ENCODE results near the gene USP40.

USP40 gene, protein sequence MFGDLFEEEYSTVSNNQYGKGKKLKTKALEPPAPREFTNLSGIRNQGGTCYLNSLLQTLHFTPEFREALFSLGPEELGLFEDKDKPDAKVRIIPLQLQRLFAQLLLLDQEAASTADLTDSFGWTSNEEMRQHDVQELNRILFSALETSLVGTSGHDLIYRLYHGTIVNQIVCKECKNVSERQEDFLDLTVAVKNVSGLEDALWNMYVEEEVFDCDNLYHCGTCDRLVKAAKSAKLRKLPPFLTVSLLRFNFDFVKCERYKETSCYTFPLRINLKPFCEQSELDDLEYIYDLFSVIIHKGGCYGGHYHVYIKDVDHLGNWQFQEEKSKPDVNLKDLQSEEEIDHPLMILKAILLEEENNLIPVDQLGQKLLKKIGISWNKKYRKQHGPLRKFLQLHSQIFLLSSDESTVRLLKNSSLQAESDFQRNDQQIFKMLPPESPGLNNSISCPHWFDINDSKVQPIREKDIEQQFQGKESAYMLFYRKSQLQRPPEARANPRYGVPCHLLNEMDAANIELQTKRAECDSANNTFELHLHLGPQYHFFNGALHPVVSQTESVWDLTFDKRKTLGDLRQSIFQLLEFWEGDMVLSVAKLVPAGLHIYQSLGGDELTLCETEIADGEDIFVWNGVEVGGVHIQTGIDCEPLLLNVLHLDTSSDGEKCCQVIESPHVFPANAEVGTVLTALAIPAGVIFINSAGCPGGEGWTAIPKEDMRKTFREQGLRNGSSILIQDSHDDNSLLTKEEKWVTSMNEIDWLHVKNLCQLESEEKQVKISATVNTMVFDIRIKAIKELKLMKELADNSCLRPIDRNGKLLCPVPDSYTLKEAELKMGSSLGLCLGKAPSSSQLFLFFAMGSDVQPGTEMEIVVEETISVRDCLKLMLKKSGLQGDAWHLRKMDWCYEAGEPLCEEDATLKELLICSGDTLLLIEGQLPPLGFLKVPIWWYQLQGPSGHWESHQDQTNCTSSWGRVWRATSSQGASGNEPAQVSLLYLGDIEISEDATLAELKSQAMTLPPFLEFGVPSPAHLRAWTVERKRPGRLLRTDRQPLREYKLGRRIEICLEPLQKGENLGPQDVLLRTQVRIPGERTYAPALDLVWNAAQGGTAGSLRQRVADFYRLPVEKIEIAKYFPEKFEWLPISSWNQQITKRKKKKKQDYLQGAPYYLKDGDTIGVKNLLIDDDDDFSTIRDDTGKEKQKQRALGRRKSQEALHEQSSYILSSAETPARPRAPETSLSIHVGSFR

DNA sequence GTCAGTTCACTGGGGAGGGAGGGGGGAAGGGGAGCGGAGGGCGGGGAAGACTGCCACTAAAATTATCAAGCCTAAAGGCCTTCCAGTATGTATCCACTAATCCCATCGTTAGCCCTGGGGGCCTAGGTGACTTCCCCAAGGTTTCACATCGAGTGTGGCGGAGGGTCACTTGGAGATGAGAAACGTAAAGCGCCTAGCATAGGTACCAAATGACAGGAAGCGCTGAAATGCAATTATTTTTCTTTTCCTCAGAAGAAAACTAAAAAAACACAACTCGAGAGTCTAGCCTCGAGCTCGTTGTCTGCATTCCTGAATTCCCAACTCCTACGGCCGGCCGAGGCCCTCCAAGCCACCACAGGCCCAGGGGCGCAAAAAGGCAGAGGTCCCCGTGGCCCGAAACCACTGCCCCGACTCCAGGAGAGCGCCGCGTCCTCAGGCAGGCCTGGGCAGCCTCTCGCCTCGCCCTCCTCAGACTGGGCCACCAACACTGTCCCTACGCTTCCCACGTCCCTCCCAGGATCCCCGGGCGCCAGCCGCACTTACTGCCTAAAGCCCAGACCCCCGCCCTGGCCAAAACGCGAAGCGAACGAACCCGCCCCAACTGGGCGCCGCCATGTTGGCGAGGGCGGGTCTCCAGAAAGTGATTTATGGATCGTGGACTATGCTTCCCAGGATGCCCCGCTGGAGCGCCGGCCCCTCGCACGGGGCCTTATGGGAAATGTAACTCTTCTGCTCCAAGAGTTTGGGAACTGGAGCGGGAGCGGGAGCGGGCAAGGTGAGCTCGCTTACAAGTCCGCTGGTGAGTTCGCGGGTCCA lies at the start of gene USP40:
Gene USP40, minus strand, starts transcription at position 642 of the 816 bp plus-strand sequence. CDS start 1,228 bp downstream, outside the sequence.
- peak within 1 kb of the TSS; percentile 76 for H3K4me3 ChIP-seq (ENCODE audit: low read length)
- peak; percentile 92 for DNase-seq (ENCODE audit: low read depth)
- TF ChIP-seq, protein P1, sequence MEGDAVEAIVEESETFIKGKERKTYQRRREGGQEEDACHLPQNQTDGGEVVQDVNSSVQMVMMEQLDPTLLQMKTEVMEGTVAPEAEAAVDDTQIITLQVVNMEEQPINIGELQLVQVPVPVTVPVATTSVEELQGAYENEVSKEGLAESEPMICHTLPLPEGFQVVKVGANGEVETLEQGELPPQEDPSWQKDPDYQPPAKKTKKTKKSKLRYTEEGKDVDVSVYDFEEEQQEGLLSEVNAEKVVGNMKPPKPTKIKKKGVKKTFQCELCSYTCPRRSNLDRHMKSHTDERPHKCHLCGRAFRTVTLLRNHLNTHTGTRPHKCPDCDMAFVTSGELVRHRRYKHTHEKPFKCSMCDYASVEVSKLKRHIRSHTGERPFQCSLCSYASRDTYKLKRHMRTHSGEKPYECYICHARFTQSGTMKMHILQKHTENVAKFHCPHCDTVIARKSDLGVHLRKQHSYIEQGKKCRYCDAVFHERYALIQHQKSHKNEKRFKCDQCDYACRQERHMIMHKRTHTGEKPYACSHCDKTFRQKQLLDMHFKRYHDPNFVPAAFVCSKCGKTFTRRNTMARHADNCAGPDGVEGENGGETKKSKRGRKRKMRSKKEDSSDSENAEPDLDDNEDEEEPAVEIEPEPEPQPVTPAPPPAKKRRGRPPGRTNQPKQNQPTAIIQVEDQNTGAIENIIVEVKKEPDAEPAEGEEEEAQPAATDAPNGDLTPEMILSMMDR (IDR thresholded peaks at IDR 0.05; ENCODE audit: insufficient read depth, low read depth, low read length, missing control alignments), result no peak

DNA sequence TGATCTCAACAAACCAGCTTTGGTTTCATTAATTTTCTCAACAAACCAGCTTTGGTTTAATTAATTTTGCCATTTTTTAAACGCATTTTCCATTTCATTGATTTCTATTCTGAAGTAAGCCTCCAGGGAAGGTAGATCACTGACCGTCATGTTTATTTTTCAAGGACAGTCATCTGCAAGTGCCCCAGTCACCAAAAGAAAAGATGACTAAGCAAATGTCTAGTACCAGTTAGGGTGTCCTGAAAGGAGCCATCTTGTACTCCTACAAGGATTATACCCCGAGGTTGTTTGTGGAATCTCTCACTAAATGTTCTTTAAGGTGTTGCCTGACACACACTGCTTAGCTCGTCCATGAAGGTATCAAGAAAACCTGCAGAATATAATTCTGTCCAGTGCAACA lies 44.7 kb upstream of the USP40 start:
- no peak overlapping the region for H3K4me3 ChIP-seq (ENCODE audit: low read length)
- TF ChIP-seq, protein P1 (IDR thresholded peaks at IDR 0.05; ENCODE audit: insufficient read depth, low read depth, low read length, missing control alignments), result no peak
- DNase-seq (ENCODE audit: low read depth), result no peak

DNA sequence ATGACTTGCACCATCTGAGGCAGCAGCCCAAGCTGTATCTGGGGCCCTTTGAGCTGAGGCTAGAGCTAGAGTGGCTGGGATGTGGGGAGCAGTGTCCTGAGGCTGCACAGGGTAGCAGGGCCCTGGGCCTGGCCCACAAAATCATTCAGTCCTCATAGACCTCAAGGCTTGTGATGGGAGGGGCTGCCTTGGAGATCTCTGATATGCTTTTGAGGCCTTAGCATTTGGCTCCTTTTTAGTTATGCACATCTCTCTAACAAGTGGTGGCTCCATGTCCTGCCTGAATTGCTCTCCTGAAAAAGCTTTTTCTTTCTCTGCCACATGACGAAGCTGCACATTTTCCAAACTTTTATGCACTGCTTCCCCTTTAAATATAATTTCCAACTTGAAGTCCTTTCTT lies 39.1 kb upstream of the USP40 start:
- H3K4me3 ChIP-seq (ENCODE audit: low read length), result no peak overlapping the region
- TF ChIP-seq, protein P1 (IDR thresholded peaks at IDR 0.05; ENCODE audit: insufficient read depth, low read depth, low read length, missing control alignments), result no peak
- DNase-seq (ENCODE audit: low read depth), result no peak

DNA sequence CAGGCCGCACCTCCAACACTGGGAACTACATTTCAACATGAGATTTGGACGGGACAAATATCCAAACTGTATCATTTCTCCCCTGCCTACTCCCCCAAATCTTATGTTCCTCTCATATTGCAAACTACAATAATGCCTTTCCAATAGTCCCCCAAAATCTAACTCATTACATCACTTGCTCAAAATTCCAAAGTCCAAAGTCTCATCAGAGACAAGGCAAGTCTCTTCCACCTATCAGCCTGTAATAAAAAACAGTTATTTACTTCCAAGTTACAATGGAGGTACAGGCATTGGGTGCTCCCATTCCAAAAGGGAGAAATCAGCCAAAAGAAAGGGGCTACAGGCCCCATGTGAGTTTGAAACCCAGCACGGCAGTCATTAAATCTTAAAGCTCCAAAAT lies 38.2 kb upstream of the USP40 start:
- no peak for DNase-seq (ENCODE audit: low read depth)
- no peak overlapping the region for H3K4me3 ChIP-seq (ENCODE audit: low read length)

DNA sequence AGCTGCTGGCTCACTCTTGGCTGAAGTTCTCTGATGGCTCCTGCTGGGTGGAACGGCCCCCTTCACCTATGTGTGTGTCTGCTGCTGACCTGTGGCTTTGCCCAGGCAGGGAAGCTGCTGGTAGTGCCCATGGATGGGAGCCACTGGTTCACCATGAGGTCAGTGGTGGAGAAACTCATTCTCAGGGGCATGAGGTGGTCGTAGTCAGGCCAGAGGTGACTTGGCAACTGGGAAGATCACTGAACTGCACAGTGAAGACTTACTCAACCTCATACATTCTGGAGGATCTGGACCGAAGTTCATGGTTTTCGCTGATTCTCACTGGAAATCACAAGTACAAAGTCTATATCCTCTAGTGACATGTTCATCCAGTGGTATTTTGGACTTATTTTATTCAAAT lies 36.9 kb upstream of the USP40 start:
- no peak for DNase-seq (ENCODE audit: low read depth)
- no peak overlapping the region for H3K4me3 ChIP-seq (ENCODE audit: low read length)
- TF ChIP-seq, protein P1 (IDR thresholded peaks at IDR 0.05; ENCODE audit: insufficient read depth, low read depth, low read length, missing control alignments), result no peak

More for the DNA sequence above, 38.2 kb upstream of the USP40 start:
- TF ChIP-seq, protein P1 (IDR thresholded peaks at IDR 0.05; ENCODE audit: insufficient read depth, low read depth, low read length, missing control alignments), result no peak

DNA sequence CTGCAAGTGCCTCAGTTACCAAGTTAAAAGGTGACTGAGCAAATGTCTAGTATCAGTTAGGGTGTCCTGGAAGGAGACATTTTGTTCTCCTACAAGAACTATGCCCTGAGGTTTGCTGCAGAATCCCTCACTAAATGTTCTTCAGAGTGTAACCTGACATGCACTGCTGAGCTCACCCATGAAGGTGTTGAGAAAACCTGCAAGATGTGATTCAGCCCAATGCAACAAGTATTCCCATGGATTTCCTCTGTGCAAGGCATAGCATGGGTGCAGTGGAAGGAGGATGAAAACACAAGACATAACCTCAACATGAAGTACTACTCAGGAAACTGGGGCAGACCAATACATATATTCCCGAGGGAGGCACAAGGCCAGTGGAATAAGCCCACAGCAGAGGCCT lies 35.5 kb upstream of the USP40 start:
- TF ChIP-seq, protein P1 (IDR thresholded peaks at IDR 0.05; ENCODE audit: insufficient read depth, low read depth, low read length, missing control alignments), result no peak
- DNase-seq (ENCODE audit: low read depth), result no peak
- H3K4me3 ChIP-seq (ENCODE audit: low read length), result no peak overlapping the region

Measured in epithelial cell of esophagus (primary cell).